Measurements from ENCODE around the gene HOXA7. TPM values are rescaled to one million over a fixed set of nuclear protein-coding genes. Genes with fewer than 3 reads are reported as not detected.

HOXA7 gene
- total RNA-seq, 4 donors from 2014 or later = 8.7 to 16.9 (median 11.3) TPM

- Histone ChIP-seq H3K27me3 (peaks cover 0 to 98% of the 10 kb centered on the region in 2 donors), H3K9me3 (no peaks in the 10 kb centered on the region), H3K27ac (peak overlapping the region in 3 of 4 donors; percentile 63 to 87 (median 81)), H3K4me3 (peak overlapping the region in 3 of 4 donors; percentile 11 to 61 (median 43)), H3K4me1 (peaks cover 0 to 58% (median 42%) of the 10 kb centered on the region in 4 donors), H3K36me3 (no peaks in the 10 kb centered on the region)
- 12 to 50% methylated on average over 22 to 24 of the region's 24 CpGs for WGBS, 2 donors
- peak in 1 of 2 donors; percentile 17 for DNase-seq (ENCODE audit: low spot score in 2 of 2)
- TF ChIP-seq EP300 (IDR thresholded peaks at IDR 0.05) = no peak
- no peak for TF ChIP-seq POLR2A (IDR thresholded peaks at IDR 0.05)
- no peak for TF ChIP-seq CTCF (IDR thresholded peaks at IDR 0.05)
Observed at GRCh38 chr7:27185854-27186667, 29.6 kb upstream of the HOXA7 start.

DNA sequence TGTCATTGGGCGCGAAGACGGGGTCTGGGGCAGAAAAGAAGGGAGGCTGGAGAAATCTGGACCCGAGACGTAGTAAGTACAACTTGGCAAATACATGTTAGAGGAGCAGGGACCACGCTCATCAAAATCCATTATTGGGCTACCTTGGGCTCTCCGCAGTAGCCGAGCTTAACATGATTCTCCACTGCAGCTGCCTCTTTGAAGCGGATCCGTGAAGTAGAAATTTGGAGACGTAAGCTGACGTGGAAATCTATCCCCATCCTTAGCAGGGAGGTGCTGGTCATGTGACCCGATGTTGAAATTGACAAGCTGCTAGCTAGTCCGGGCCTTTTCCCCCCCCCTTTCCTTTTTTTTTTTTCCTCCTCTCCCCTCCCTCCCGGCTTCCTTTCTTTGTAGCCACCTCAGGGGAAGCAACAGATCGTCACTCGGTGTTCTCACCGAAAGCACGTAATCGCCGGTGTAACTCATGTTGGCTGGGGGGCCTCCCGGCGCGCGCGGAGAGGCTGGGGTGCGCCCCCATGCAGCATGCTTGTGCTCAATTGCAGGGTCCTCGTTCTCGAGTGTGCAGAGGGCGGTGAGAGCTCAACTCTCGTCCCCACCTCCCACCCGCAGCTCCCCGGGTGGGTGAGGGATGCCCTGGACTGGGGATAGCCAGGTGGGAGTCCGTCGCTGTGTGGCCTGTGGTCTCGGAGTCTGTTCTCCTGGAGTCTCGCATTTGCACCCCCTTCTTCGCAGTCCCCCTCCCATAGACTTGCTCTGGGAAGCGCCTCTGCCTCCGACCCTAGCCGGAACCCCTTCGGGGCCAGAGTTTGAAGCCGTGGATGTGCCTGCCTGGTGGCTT lies 28.8 kb upstream of the HOXA7 start, which contains the start of gene HOXA11:
Gene HOXA11 (minus strand): TSS at position 220 of the 841 bp plus-strand sequence. CDS start 88 bp downstream, at position 132.
- peaks cover 0 to 98% of the 10 kb centered on the region in 2 donors for H3K27me3 ChIP-seq
- DNase-seq (ENCODE audit: low spot score in 2 of 2) = peak; percentile 71 to 85
- H3K27ac ChIP-seq = peak within 1 kb of the TSS; percentile 62 to 87 (median 77)
- WGBS, 2 donors = 4 to 14% methylated on average over 34 to 36 of the region's 43 CpGs
- peaks cover 0 to 60% (median 42%) of the 10 kb centered on the region in 4 donors for H3K4me1 ChIP-seq
- H3K9me3 ChIP-seq = no peaks in the 10 kb centered on the region
- TF ChIP-seq CTCF (IDR thresholded peaks at IDR 0.05) (no peak), POLR2A (IDR thresholded peaks at IDR 0.05) (peak; percentile 29 to 67), EP300 (IDR thresholded peaks at IDR 0.05) (peak in 1 of 2 donors; percentile 87)
- peak within 1 kb of the TSS; percentile 30 to 61 (median 45) for H3K4me3 ChIP-seq
- H3K36me3 ChIP-seq = no peaks in the 10 kb centered on the region

GRCh38 chr7:27184337-27185012 lies 28.0 kb upstream of the HOXA7 start:
- Histone ChIP-seq H3K36me3 (no peaks in the 10 kb centered on the region), H3K27ac (peak overlapping the region; percentile 62 to 81 (median 76)), H3K27me3 (peaks cover 0 to 98% of the 10 kb centered on the region in 2 donors), H3K4me1 (peaks cover 0 to 67% (median 44%) of the 10 kb centered on the region in 4 donors), H3K4me3 (peak overlapping the region; percentile 30 to 61 (median 45)), H3K9me3 (no peaks in the 10 kb centered on the region)
- TF ChIP-seq EP300 (IDR thresholded peaks at IDR 0.05) (no peak), POLR2A (IDR thresholded peaks at IDR 0.05) (no peak), CTCF (IDR thresholded peaks at IDR 0.05) (peak in 1 of 5 experiments; percentile 7)
- 3 to 4% methylated on average over 19 to 48 of the region's 72 CpGs for WGBS, 2 donors
- DNase-seq (ENCODE audit: low spot score in 2 of 2) = peak in 1 of 2 donors; percentile 22

- WGBS, 2 donors = 2 to 3% methylated on average over 29 to 30 of the region's 30 CpGs
- DNase-seq (ENCODE audit: low spot score in 2 of 2) = peak in 1 of 2 donors; percentile 15
- H3K27ac ChIP-seq = peak overlapping the region in 3 of 4 donors; percentile 73 to 81 (median 78)
- no peaks in the 10 kb centered on the region for H3K9me3 ChIP-seq
- H3K4me3 ChIP-seq = peak overlapping the region; percentile 30 to 61 (median 45)
- peaks cover 0 to 64% (median 38%) of the 10 kb centered on the region in 4 donors for H3K4me1 ChIP-seq
- TF ChIP-seq EP300 (IDR thresholded peaks at IDR 0.05) (peak in 1 of 2 donors; percentile 41), CTCF (IDR thresholded peaks at IDR 0.05) (no peak)
- no peaks in the 10 kb centered on the region for H3K36me3 ChIP-seq
- H3K27me3 ChIP-seq = peaks cover 0 to 98% of the 10 kb centered on the region in 2 donors
Observed at GRCh38 chr7:27183682-27184336, 27.3 kb upstream of the HOXA7 start.
